Neural progenitor cell (in vitro differentiated cells): Measurements from ENCODE around the gene FAM210B.

Experiments
- EZH2 ChIP-seq: fragments of 200-600 bp; sonication (generic); IDR thresholded peaks from 2 replicates; pipeline ENCODE4 v1.6.1; 2017; ENCODE audit warnings: antibody characterized with exemption, mild to moderate bottlenecking, moderate library complexity
- TF ChIP-seq, protein P1 (sequence below): fragments of 200-600 bp; sonication (generic); IDR thresholded peaks from 2 replicates; pipeline ENCODE4 v1.5.1; 2017; ENCODE audit warnings: antibody characterized with exemption, mild to moderate bottlenecking

DNA sequence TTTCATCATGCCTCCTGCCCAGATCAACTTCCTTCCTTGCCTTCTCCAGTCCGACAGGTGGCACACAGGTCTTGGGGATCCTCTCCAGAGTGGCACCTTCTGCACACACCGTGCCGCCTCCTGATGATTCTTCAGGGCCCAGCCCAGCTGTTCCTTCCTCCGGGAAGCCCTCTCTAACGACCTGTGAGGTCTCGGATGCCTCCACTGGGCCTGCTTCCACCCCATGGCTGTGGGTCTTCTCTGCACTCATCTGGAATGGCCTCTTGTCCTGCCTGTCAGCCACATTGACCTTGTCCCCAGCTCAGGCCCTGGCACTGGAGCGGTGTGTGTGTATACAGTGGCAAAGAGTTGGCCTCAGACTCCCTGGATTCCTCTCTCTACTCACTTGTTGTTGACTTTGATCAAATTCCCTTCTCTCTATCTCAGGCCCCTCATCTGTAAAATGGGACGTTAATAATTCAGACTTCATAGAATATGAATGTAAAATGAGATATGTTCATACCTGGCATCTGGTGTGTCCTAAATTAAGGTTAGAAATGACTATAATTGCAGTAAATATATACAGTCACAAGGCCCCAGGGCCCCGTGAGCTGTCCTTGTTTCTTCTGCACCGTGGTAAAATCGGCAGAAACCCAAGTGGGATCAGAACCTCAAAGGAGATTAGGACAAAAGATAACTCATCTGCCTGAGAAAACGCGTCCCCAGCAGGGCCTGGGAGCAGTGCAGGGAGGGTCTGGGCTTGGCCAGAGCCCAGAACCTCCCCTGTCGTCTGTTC is 1.5 kb downstream of the FAM210B start:
- TF ChIP-seq, protein P1, sequence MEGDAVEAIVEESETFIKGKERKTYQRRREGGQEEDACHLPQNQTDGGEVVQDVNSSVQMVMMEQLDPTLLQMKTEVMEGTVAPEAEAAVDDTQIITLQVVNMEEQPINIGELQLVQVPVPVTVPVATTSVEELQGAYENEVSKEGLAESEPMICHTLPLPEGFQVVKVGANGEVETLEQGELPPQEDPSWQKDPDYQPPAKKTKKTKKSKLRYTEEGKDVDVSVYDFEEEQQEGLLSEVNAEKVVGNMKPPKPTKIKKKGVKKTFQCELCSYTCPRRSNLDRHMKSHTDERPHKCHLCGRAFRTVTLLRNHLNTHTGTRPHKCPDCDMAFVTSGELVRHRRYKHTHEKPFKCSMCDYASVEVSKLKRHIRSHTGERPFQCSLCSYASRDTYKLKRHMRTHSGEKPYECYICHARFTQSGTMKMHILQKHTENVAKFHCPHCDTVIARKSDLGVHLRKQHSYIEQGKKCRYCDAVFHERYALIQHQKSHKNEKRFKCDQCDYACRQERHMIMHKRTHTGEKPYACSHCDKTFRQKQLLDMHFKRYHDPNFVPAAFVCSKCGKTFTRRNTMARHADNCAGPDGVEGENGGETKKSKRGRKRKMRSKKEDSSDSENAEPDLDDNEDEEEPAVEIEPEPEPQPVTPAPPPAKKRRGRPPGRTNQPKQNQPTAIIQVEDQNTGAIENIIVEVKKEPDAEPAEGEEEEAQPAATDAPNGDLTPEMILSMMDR: no peak
- TF ChIP-seq EZH2: no peak
